Measurements from ENCODE around the gene TSC22D4.

DNA sequence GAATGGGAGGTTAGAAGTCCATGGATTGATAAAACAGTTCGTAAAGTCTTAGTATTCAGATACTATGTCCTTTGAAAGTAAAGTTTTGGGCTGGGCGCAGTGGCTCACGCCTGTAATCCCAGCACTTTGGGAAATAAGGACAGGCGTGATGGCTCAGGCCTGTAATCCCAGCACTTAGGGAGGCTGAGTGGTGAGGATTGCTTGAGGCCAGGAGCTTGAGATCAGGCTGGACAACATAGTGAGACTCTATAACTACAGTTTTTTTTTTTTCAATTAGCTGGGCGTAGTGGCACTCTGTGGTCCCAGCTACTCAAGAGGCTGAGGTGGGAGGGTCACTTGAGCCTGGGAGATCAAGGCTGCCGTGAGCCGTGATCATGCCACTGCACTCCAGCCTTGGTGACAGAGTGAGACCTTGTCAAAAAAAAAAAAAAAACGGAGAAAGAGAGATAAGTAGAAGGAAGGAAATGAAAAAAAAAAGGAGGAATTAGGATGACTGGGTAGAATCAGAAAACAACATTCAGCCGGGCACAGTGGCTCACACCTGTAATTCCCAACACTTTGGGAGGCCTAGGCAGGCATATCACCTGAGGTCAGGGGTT lies 34.3 kb upstream of the TSC22D4 start:
- TF ChIP-seq, protein P1, sequence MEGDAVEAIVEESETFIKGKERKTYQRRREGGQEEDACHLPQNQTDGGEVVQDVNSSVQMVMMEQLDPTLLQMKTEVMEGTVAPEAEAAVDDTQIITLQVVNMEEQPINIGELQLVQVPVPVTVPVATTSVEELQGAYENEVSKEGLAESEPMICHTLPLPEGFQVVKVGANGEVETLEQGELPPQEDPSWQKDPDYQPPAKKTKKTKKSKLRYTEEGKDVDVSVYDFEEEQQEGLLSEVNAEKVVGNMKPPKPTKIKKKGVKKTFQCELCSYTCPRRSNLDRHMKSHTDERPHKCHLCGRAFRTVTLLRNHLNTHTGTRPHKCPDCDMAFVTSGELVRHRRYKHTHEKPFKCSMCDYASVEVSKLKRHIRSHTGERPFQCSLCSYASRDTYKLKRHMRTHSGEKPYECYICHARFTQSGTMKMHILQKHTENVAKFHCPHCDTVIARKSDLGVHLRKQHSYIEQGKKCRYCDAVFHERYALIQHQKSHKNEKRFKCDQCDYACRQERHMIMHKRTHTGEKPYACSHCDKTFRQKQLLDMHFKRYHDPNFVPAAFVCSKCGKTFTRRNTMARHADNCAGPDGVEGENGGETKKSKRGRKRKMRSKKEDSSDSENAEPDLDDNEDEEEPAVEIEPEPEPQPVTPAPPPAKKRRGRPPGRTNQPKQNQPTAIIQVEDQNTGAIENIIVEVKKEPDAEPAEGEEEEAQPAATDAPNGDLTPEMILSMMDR (IDR thresholded peaks at IDR 0.05; ENCODE audit: insufficient read depth, low read depth, low read length) = no peak
- TF ChIP-seq EZH2 (IDR thresholded peaks at IDR 0.05; ENCODE audit: insufficient read depth, low read length) = no peak
